ENCODE results near the gene PTGFRN. TPM values are rescaled to one million over a fixed set of nuclear protein-coding genes. Genes with fewer than 3 reads are reported as not detected.

PTGFRN gene
- total and polyA plus RNA-seq, 2 experiments from 2014 or later: 17.4 to 32.7 TPM

DNA sequence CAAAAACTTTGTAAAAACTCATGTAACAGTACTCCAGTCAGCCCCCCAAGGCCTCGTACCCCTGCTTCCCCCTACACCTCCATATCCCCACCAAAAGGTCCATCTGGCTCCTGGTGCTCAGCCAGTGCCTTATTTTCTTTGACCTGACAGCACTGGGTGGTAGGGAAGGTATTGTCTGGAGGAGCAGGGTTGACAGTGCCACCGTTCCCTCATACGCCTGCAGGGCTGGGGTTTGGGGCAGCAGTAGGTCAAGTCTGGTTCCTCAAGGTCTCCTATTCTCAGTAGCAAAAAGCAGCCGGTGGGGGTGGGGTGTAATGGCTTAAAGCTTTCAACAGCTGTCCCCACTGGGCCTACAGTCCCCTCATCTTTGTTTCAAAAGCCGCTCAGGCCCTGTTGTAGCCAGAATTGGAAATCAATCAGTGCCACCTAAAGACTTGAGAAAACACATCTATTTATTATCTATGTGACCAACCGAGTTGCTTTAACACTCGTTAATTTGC lies 125.1 kb downstream of the PTGFRN start:
- DNase-seq (ENCODE audit: low spot score) (no peak), ATAC-seq (peak; percentile 33)
- no peaks in the 10 kb centered on the region for H3K4me1 ChIP-seq (ENCODE audit: insufficient read depth)
- Mint-ChIP-seq H3K4me3 (no peak overlapping the region), H3K27ac (no peak overlapping the region), H3K36me3 (ENCODE audit: low read depth) (no peaks in the 10 kb centered on the region), H3K9me3 (no peaks in the 10 kb centered on the region; the same call in 2 of the 3 replicates), H3K27me3 (ENCODE audit: insufficient read depth, low read depth, poor library complexity) (no peaks in the 10 kb centered on the region), H3K4me1 (peaks cover 16% of the 10 kb centered on the region)
- H3F3A ChIP-seq (replicated peaks; ENCODE audit: low read depth): no peaks in the 10 kb centered on the region
- H3K36me3 ChIP-seq (ENCODE audit: insufficient read depth): no peaks in the 10 kb centered on the region
- H4K20me1 ChIP-seq (replicated peaks; ENCODE audit: insufficient read depth): no peaks in the 10 kb centered on the region
- H3K9me2 ChIP-seq (ENCODE audit: insufficient read depth): no peaks in the 10 kb centered on the region
- H3K27ac ChIP-seq (ENCODE audit: low read depth): no peak overlapping the region
- 0 out of 2 replicates have a peak overlapping the region, but pooled peaks have one; percentile 15 for H3K4me2 ChIP-seq
- TF ChIP-seq, protein P1, sequence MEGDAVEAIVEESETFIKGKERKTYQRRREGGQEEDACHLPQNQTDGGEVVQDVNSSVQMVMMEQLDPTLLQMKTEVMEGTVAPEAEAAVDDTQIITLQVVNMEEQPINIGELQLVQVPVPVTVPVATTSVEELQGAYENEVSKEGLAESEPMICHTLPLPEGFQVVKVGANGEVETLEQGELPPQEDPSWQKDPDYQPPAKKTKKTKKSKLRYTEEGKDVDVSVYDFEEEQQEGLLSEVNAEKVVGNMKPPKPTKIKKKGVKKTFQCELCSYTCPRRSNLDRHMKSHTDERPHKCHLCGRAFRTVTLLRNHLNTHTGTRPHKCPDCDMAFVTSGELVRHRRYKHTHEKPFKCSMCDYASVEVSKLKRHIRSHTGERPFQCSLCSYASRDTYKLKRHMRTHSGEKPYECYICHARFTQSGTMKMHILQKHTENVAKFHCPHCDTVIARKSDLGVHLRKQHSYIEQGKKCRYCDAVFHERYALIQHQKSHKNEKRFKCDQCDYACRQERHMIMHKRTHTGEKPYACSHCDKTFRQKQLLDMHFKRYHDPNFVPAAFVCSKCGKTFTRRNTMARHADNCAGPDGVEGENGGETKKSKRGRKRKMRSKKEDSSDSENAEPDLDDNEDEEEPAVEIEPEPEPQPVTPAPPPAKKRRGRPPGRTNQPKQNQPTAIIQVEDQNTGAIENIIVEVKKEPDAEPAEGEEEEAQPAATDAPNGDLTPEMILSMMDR (conservative IDR thresholded peaks at IDR 0.05; ENCODE audit: low read depth in 2 of 2): no peak
- TF ChIP-seq EZH2phosphoT487 (IDR thresholded peaks at IDR 0.05; ENCODE audit: unreplicated experiment): no peak
- no peak for TF ChIP-seq EZH2 (IDR thresholded peaks at IDR 0.05; ENCODE audit: low read depth, unreplicated experiment)
- no peak for TF ChIP-seq CREB1 (CRISPR knock-in tag; IDR thresholded peaks at IDR 0.05; ENCODE audit: low read depth)
- no peak for TF ChIP-seq JUNB (IDR thresholded peaks at IDR 0.05; ENCODE audit: unreplicated experiment)
- no peak for TF ChIP-seq POLR2AphosphoS5 (IDR thresholded peaks at IDR 0.05; ENCODE audit: low read depth)
- TF ChIP-seq, protein P2, sequence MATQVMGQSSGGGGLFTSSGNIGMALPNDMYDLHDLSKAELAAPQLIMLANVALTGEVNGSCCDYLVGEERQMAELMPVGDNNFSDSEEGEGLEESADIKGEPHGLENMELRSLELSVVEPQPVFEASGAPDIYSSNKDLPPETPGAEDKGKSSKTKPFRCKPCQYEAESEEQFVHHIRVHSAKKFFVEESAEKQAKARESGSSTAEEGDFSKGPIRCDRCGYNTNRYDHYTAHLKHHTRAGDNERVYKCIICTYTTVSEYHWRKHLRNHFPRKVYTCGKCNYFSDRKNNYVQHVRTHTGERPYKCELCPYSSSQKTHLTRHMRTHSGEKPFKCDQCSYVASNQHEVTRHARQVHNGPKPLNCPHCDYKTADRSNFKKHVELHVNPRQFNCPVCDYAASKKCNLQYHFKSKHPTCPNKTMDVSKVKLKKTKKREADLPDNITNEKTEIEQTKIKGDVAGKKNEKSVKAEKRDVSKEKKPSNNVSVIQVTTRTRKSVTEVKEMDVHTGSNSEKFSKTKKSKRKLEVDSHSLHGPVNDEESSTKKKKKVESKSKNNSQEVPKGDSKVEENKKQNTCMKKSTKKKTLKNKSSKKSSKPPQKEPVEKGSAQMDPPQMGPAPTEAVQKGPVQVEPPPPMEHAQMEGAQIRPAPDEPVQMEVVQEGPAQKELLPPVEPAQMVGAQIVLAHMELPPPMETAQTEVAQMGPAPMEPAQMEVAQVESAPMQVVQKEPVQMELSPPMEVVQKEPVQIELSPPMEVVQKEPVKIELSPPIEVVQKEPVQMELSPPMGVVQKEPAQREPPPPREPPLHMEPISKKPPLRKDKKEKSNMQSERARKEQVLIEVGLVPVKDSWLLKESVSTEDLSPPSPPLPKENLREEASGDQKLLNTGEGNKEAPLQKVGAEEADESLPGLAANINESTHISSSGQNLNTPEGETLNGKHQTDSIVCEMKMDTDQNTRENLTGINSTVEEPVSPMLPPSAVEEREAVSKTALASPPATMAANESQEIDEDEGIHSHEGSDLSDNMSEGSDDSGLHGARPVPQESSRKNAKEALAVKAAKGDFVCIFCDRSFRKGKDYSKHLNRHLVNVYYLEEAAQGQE (IDR thresholded peaks at IDR 0.05; ENCODE audit: unreplicated experiment): no peak
- no peak for TF ChIP-seq ZNF114 (CRISPR knock-in tag; IDR thresholded peaks at IDR 0.05)
- TF ChIP-seq, protein P3, sequence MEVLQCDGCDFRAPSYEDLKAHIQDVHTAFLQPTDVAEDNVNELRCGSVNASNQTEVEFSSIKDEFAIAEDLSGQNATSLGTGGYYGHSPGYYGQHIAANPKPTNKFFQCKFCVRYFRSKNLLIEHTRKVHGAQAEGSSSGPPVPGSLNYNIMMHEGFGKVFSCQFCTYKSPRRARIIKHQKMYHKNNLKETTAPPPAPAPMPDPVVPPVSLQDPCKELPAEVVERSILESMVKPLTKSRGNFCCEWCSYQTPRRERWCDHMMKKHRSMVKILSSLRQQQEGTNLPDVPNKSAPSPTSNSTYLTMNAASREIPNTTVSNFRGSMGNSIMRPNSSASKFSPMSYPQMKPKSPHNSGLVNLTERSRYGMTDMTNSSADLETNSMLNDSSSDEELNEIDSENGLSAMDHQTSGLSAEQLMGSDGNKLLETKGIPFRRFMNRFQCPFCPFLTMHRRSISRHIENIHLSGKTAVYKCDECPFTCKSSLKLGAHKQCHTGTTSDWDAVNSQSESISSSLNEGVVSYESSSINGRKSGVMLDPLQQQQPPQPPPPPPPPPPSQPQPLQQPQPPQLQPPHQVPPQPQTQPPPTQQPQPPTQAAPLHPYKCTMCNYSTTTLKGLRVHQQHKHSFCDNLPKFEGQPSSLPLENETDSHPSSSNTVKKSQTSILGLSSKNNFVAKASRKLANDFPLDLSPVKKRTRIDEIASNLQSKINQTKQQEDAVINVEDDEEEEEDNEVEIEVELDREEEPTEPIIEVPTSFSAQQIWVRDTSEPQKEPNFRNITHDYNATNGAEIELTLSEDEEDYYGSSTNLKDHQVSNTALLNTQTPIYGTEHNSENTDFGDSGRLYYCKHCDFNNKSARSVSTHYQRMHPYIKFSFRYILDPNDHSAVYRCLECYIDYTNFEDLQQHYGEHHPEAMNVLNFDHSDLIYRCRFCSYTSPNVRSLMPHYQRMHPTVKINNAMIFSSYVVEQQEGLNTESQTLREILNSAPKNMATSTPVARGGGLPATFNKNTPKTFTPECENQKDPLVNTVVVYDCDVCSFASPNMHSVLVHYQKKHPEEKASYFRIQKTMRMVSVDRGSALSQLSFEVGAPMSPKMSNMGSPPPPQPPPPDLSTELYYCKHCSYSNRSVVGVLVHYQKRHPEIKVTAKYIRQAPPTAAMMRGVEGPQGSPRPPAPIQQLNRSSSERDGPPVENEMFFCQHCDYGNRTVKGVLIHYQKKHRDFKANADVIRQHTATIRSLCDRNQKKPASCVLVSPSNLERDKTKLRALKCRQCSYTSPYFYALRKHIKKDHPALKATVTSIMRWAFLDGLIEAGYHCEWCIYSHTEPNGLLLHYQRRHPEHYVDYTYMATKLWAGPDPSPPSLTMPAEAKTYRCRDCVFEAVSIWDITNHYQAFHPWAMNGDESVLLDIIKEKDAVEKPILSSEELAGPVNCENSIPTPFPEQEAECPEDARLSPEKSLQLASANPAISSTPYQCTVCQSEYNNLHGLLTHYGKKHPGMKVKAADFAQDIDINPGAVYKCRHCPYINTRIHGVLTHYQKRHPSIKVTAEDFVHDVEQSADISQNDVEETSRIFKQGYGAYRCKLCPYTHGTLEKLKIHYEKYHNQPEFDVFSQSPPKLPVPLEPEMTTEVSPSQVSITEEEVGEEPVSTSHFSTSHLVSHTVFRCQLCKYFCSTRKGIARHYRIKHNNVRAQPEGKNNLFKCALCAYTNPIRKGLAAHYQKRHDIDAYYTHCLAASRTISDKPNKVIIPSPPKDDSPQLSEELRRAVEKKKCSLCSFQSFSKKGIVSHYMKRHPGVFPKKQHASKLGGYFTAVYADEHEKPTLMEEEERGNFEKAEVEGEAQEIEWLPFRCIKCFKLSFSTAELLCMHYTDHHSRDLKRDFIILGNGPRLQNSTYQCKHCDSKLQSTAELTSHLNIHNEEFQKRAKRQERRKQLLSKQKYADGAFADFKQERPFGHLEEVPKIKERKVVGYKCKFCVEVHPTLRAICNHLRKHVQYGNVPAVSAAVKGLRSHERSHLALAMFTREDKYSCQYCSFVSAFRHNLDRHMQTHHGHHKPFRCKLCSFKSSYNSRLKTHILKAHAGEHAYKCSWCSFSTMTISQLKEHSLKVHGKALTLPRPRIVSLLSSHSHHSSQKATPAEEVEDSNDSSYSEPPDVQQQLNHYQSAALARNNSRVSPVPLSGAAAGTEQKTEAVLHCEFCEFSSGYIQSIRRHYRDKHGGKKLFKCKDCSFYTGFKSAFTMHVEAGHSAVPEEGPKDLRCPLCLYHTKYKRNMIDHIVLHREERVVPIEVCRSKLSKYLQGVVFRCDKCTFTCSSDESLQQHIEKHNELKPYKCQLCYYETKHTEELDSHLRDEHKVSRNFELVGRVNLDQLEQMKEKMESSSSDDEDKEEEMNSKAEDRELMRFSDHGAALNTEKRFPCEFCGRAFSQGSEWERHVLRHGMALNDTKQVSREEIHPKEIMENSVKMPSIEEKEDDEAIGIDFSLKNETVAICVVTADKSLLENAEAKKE (CRISPR knock-in tag; IDR thresholded peaks at IDR 0.05): no peak
- TF ChIP-seq, protein P4, sequence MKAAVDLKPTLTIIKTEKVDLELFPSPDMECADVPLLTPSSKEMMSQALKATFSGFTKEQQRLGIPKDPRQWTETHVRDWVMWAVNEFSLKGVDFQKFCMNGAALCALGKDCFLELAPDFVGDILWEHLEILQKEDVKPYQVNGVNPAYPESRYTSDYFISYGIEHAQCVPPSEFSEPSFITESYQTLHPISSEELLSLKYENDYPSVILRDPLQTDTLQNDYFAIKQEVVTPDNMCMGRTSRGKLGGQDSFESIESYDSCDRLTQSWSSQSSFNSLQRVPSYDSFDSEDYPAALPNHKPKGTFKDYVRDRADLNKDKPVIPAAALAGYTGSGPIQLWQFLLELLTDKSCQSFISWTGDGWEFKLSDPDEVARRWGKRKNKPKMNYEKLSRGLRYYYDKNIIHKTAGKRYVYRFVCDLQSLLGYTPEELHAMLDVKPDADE (IDR thresholded peaks at IDR 0.05): no peak
- no peak for TF ChIP-seq ZNF331 (CRISPR knock-in tag; IDR thresholded peaks at IDR 0.05; ENCODE audit: low read depth)
- no peak for TF ChIP-seq STAT1 (IDR thresholded peaks at IDR 0.05; ENCODE audit: unreplicated experiment)
- H2AFZ ChIP-seq: no peak overlapping the region
- no peaks in the 10 kb centered on the region for H3K79me2 ChIP-seq (replicated peaks; ENCODE audit: insufficient read depth)
- H3K4me3 ChIP-seq: no peak overlapping the region
- H3K27me3 ChIP-seq (ENCODE audit: insufficient read depth): no peaks in the 10 kb centered on the region
